ENCODE results near the gene KCTD1.

Gene KCTD1

GRCh38 chr18:26549263-26550094 lies 1.1 kb upstream of the KCTD1 start:
- peak; percentile 69 for DNase-seq

- peak; percentile 87 for DNase-seq
Observed at GRCh38 chr18:26547646-26548414, 523 bp downstream of the KCTD1 start.

DNA sequence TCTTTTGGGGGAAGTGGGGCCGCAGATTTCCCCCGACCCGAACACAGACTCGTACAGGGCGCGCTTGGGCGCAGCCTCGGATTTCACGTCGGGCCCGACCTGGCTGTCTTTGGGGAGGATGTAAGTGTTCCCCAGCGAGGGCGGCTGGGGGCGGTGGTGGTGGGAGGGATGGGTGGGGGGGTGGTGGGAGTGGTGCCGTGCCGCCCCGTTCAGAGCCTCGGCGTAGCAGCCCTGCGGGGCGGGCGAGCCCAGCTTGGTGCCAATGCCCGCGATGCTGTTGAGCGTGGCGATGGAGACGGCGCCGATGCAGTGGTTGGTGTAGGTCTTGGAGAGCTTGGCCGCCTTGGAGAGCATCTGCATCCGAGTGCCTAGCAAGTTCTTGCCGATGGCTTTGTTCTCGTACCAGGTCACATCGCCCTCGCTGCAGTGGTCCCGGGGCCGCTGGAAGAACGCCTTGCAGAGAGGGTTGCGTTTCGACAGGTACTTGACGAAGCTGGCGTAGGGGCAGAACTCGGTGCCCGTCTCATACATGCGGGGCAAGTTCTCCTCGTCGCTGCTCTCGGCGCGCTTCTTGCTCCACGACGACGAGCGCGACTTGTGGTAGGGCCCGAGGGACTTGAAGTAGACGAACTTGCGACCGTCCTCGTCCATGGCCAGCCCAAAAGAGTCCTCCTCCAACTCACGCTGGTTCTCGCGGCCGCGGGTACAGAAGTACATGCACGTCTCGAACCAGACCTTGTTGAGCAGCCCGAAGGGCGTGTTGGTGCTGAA lies 1.3 kb downstream of the KCTD1 start:
- peak; percentile 28 for DNase-seq

GRCh38 chr18:26546170-26546874 lies 2.0 kb downstream of the KCTD1 start:
- DNase-seq, result no peak

DNA sequence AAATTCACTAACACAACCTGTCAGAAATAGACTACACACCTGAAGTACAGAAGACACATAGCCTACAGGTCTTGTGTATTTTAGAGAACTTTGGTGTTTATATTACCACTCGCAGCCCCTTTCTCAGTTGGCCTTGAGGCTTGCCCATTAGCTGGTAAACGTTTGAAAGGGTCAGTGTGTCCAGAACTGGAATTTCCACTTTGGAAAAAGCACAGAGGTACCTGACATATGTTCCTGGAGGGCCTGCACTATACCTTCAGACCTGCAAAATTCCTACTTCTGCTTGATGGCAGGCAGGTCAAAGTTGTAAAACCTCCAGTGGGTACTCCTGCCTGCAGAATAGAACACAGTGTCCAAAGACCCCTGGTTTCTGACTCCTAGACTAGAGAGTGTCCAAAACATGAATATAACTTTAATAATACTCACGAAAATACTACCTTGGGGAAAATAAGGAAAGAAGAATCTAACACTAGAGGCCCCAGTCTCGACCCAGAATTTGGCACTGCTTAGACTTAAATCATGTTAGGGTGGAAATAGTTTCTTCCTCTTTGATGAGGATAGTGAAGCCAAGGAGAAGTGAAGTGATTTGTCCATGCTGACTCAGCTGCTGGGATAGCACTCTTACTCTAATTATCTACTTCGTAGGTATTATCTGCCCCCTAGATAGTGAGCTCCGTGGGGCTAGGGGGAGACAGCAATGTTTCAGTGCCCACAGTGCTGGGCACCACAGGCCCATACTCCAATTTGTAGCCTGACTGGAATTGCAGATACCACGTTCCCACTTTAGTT lies 2.8 kb downstream of the KCTD1 start:
- no peak for DNase-seq

DNA sequence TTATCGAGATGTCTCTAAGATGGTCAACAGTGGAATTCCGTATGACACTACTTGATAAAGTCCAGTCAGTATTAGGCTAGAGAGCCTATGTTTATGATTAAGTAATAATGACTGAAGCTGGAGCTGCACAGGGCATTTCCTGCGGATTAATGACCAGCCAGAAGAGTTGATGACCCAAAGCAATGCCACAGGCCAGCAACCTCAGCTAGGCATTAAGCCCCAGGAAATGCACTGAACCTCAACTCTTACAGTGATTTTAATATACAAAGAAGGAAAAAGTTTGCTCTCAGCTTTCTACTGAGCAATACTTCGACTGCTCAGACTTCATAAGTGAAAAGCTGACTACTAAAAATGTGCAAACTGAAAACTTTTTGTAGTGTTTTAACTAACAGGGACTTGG lies 3.9 kb downstream of the KCTD1 start:
- DNase-seq, result no peak

GRCh38 chr18:26543373-26543772 lies 5.0 kb downstream of the KCTD1 start:
- no peak for DNase-seq

DNA sequence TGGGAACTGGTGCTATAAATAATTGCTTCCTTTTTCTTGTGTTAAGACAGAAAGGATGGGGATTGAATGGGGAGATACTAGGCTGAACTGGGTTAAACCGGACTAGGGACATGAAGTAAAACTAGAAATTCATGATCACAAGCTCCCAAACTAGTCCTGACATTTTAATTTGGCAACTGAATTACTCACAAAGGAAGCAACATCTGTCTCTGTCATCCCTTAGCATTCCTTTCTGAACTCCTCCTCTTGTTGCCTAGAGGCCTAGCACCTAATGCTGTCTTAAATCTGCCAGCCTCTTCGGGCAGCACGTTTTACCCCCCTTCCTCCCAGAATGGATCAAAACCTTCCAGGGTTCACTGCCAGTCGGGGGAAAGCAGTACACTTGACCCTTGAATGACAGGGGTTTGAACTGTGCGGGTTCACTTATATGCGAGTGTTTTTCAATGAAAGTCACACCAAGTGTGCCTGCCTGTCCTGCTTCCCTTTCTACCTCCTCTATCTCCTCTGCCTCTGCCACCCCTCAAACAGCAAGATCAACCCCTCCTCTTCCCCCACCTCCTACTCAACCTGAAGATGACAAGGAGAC lies 8.2 kb downstream of the KCTD1 start:
- DNase-seq, result no peak

- DNase-seq, result no peak
Observed at GRCh38 chr18:26538524-26538923, 9.8 kb downstream of the KCTD1 start.

DNA sequence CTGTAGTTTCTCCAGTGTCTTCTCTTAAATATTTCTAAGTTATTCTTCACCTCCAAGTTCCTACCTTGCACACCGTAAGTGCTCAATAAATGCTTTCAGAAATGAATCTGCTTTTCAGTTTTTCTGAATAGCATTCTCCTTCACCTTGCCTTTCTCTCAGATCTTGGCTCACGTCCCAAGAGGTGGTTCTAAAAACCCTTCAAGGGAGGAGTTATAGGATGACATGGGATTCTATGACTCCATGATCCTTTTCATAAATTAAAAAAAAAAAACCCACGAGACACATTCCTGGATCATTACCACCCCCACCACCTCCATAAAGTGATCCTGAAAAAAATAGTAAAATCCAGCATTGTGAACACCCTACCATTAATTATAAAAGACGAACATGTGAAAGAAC lies 11.7 kb downstream of the KCTD1 start:
- no peak for DNase-seq

- no peak for DNase-seq
Observed at GRCh38 chr18:26536032-26536431, 12.3 kb downstream of the KCTD1 start.

DNA sequence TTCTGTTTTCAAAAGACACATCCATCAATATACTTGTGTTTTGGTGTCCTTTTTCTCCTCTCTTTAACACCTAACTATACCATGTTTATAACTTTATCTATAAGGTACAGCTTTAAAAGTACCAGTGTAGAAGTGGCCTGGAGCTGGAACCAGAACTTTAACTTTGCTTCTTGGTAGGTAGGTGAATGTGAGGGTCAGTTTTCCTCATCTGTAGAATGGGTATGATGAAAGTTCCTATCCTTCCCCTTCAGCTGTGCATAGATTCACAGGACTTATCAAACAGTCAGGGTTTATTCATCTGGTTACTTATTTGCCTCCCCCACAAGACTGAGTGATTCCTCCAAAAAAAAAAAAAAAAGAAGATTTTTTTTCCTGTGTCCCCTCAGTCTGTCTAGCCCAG lies 12.7 kb downstream of the KCTD1 start:
- DNase-seq, result no peak

DNA sequence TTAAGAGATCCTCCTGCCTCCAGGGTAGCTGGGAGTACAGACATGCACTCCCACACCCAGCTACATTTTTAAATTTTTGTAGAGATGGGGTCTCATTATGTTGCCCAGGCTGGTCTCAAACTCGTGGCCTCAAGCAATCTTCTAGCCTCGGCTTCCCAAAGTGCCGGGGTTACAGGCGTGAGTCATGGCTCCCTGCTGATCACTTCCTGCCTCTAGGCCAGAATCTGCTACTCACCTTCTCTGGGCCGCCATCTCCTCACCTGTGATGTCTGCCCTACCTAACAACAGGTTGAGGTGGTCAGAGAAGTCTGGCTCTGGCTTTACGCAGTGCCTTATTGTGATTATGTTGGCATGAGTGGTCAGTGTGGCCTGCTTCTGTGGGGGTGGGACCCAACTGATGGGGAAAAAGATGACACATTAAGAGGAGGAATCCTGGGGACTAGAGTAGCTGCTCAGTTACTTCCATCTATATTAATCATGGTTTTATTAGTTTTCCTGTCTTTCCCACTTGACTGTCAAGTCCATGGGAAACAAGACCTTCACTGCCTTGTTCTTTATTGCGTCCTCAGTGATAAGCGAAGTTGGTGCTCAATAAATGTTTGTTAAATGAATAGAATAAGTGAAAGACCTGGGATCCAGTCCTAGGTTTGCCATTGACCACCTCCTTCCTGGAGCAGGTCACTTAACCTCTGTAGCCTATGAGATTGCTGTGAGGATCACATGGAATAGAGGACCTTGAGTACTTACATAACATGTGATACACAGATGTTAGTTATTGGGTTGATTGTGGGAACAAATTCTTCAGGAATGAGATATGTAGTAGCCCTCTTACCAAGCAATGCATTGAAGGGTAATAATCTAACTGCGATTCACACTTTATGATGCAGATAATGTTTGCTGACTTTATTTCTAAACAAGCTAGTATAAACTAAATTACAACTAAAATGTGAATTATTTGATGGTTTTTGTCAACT lies 15.7 kb downstream of the KCTD1 start:
- DNase-seq, result no peak

GRCh38 chr18:26531605-26532298 lies 16.6 kb downstream of the KCTD1 start:
- DNase-seq, result no peak

DNA sequence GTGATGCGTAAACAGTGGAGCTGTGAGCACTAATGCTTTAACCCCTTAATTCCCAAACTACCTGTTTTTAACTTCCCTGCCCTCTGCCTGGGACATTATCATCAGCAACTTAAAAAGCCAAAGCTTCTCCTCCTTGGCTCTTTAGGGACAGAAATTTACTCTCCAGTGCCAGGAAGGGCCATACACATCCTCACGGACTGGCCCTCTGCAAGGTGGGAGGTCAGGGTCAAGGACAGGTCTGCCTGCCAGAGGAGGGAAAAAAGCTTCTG lies 21.5 kb downstream of the KCTD1 start:
- DNase-seq, result no peak

DNA sequence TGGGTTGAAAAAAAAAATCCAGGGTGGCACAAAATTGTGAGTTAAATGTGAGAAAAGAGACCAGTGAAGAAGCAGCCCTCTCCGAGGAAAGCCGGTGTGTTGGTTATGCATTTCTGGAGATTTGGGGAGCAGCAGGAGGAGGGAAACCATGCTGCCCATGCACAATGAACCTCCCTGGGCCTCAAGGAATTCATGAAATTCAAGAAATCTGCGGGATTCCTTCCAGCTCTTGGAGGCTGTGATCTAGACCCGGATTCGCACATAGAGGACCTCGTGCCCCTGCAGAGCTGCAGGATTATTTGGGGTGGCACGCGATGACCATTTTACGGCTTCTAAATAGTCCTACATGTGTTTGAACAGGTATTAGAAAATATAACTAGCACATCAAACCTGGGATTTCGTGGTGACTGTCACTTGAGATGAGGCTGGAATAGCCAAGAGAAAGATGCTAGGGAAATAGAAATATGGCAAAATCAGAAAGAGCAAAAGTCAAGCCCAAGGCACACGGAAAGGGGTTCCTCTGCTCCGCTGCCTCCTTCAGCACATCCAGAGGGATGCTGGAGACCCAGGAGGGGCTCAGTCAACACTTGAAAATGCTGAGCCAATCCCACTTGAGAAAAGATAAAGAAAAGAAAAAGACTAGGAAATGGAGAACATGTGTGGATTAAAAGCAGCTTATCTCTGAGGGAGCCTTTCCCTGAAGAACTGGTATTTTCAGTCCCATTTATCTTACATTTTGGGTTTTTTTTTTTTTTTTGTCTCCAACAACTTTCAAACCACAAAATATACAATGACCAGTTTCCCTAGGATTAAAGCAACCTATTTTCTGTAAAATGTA lies 22.0 kb downstream of the KCTD1 start:
- no peak for DNase-seq

DNA sequence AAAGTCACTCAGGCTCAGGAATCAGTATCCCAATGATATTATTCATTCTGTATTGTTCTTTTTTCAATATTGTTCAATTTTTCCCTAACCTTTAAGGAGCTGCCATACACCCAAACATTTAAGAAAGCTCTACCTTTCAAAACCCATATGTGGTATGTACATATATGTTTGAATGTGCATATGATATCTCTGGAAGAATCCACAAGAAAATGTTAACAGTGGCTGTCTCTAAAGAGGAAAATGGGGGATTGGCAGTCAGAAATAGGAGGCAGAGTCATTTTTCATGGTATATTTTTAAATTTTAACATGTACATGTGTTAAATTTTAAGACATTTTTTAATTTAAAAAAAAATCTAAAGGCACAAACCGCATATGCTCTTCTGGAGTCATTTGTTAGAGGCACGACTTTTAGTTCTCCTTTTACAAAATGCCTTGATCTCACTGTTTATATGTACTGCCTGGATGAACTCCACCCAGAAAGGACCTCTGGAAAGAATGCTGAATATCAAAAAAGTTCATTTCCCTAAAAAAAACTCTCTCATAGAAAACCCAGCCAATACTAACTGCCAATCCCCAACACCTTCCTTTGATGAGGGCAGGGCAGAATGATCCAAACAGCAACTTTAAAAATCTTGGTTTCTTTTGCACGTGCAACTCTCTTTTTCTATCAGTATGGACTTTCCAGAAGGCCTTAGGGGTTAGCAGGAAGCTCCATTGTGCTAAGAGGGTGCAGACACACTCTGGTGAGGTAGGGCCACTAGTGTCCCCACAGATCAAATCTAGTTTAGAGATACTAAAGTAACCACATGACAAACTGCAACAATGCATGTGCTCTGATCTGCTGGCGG lies 23.6 kb downstream of the KCTD1 start:
- DNase-seq, result no peak

- no peak for DNase-seq
Observed at GRCh38 chr18:26524002-26524401, 24.4 kb downstream of the KCTD1 start.
